BJ (cell line): ENCODE measurements around the gene CTIF. TPM values are rescaled to one million over a fixed set of nuclear protein-coding genes. Genes with fewer than 3 reads are reported as not detected.

Experiments used
- CTCF ChIA-PET: fragments of 350-600 bp; formaldehyde crosslinking; extraction: SDS; loops from one replicate; lab custom pipeline; 2021; ENCODE audit warnings: antibody characterized with exemption, inconsistent platforms; lab: Yijun Ruan, JAX
- POLR2A ChIA-PET: fragments of 300-600 bp; sonication (Branson Sonifier 250); formaldehyde crosslinking; extraction: SDS; loops from one replicate; lab custom pipeline; 2021; ENCODE audit warnings: antibody characterized with exemption; lab: Charles Lee
- DNase-seq: peaks from one replicate; pipeline ENCODE4 v3.0.0-alpha.2; 2011; ENCODE audit warnings: low read depth
- H3K27me3 ChIP-seq: 2 replicates; pipeline ENCODE4 v1.6.0; 2011; ENCODE audit warnings: low read length; ENCODE audit not compliant: control insufficient read depth, insufficient read depth
- H3K36me3 ChIP-seq: 2 replicates; pipeline ENCODE4 v1.5.1; 2011; ENCODE audit warnings: low read length; ENCODE audit not compliant: control insufficient read depth, insufficient read depth
- H3K4me3 ChIP-seq: 2 replicates; pipeline ENCODE4 v1.5.1; 2011; ENCODE audit warnings: low read depth, mild to moderate bottlenecking, control low read depth, low read length
- polyA plus RNA-seq: library from polyadenylated mRNA; depleted of rRNA; stranded (reverse); fragments of >200 nt; gene quantifications from 2 replicates; pipeline ENCODE4 v1.2.3, GENCODE V29; 2011
- TF ChIP-seq, protein P1 (sequence below): IDR thresholded peaks from 2 replicates; pipeline ENCODE4 v1.5.1; 2011; ENCODE audit warnings: low read depth, mild to moderate bottlenecking, control low read depth, inconsistent platforms, low read length, moderate library complexity; ENCODE audit not compliant: insufficient read depth

CTIF gene
- polyA plus RNA-seq, 1 experiment, result 105 TPM

GRCh38 chr18:48592540-48593171 lies 53.8 kb downstream of the CTIF start:
- DNase-seq, result no peak
- Histone ChIP-seq H3K27me3 (no peaks in the 10 kb centered on the region), H3K36me3 (peaks cover 8% of the 10 kb centered on the region), H3K4me3 (no peak overlapping the region)
- TF ChIP-seq, protein P1, sequence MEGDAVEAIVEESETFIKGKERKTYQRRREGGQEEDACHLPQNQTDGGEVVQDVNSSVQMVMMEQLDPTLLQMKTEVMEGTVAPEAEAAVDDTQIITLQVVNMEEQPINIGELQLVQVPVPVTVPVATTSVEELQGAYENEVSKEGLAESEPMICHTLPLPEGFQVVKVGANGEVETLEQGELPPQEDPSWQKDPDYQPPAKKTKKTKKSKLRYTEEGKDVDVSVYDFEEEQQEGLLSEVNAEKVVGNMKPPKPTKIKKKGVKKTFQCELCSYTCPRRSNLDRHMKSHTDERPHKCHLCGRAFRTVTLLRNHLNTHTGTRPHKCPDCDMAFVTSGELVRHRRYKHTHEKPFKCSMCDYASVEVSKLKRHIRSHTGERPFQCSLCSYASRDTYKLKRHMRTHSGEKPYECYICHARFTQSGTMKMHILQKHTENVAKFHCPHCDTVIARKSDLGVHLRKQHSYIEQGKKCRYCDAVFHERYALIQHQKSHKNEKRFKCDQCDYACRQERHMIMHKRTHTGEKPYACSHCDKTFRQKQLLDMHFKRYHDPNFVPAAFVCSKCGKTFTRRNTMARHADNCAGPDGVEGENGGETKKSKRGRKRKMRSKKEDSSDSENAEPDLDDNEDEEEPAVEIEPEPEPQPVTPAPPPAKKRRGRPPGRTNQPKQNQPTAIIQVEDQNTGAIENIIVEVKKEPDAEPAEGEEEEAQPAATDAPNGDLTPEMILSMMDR, result no peak
- CTCF ChIA-PET, result interaction anchor here (1.9 kb wide), 1 partner anchor 117 kb away, joined by 5 read pairs; no protein-coding TSS in a partner anchor
- POLR2A ChIA-PET, result no interaction called here

GRCh38 chr18:48594471-48595094 lies 55.8 kb downstream of the CTIF start:
- CTCF ChIA-PET, result interaction anchor here (1.5 kb wide), 1 partner anchor 13 kb away, joined by 3 read pairs; no protein-coding TSS in a partner anchor
- POLR2A ChIA-PET, result no interaction called here
- TF ChIP-seq, protein P1, result no peak

GRCh38 chr18:48595703-48596218 lies 56.9 kb downstream of the CTIF start:
- TF ChIP-seq, protein P1, result no peak
- H3K27me3 ChIP-seq, result no peaks in the 10 kb centered on the region
- POLR2A ChIA-PET, result no interaction called here
- no peak for DNase-seq
- H3K36me3 ChIP-seq, result peaks cover 12% of the 10 kb centered on the region
- CTCF ChIA-PET, result interaction anchor here (1.3 kb wide), 1 partner anchor 120 kb away, joined by 4 read pairs; no protein-coding TSS in a partner anchor
- no peak overlapping the region for H3K4me3 ChIP-seq

More at GRCh38 chr18:48594471-48595094, 55.8 kb downstream of the CTIF start:
- DNase-seq, result no peak
- Histone ChIP-seq H3K27me3 (no peaks in the 10 kb centered on the region), H3K36me3 (peaks cover 11% of the 10 kb centered on the region), H3K4me3 (no peak overlapping the region)

DNA sequence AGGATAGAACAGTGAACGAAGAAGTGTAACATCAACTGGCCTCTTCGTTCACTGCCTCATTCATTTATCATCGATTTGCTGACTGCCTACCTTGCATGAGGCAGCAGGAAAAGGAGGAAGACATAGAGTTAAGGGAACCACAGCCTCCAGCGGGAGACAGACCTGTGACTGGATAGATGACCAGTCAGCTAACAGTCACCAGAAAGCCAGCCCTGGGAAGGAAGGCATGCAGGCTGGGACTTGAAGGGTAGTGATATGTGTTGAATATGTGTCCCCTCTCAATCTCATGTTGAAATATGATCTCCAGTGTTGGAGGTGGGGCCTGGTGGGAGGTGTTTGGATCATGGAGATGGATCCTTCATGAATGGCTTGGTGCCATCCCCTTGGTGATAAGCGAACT lies 58.3 kb downstream of the CTIF start:
- DNase-seq, result no peak
- Histone ChIP-seq H3K27me3 (no peaks in the 10 kb centered on the region), H3K4me3 (no peak overlapping the region), H3K36me3 (peaks cover 12% of the 10 kb centered on the region)
- ChIA-PET POLR2A (no interaction called here), CTCF (interaction anchor here (0.6 kb wide), 1 partner anchor 22 kb away, joined by 3 read pairs; no protein-coding TSS in a partner anchor)
- TF ChIP-seq, protein P1, result no peak

GRCh38 chr18:48597671-48598070 lies 58.8 kb downstream of the CTIF start:
- Histone ChIP-seq H3K36me3 (peaks cover 10% of the 10 kb centered on the region), H3K4me3 (no peak overlapping the region), H3K27me3 (no peaks in the 10 kb centered on the region)
- TF ChIP-seq, protein P1, result no peak
- CTCF ChIA-PET, result interaction anchor here (0.6 kb wide), 1 partner anchor 23 kb away, joined by 3 read pairs; no protein-coding TSS in a partner anchor
- no peak for DNase-seq
- POLR2A ChIA-PET, result no interaction called here
